SK-N-SH (cell line): ENCODE results near the gene CDX2. TPM values are rescaled to one million over a fixed set of nuclear protein-coding genes. Genes with fewer than 3 reads are reported as not detected.

Experiments used
- CTCF ChIA-PET: fragments of 300-600, 350-600 bp; formaldehyde crosslinking; extraction: SDS; loops from one replicate; lab custom pipeline; 2021; lab: Yijun Ruan, JAX
- POLR2A ChIA-PET: fragments of 350-600 bp; sonication (Branson Sonifier 250); formaldehyde crosslinking; extraction: SDS; loops from one replicate; lab custom pipeline; 2020; ENCODE audit warnings: antibody characterized with exemption, inconsistent platforms; lab: Yijun Ruan, JAX
- DNase-seq: peaks from one replicate; pipeline ENCODE4 v3.0.0; 2012
- H2AFZ ChIP-seq: fragments of 200-600 bp; sonication (generic); 2 replicates; pipeline ENCODE4 v1.8.1; 2016; ENCODE audit warnings: antibody characterized with exemption, mild to moderate bottlenecking, low read depth
- H3F3A ChIP-seq: fragments of 200-600 bp; sonication (generic); replicated peaks from 2 replicates; pipeline ENCODE3; 2016; ENCODE audit warnings: antibody characterized with exemption, mild to moderate bottlenecking; ENCODE audit not compliant: insufficient read depth
- H3K27ac ChIP-seq, 2 experiments: fragments of 200-500 bp in 1 of 2; fragments of 200-600 bp in 1 of 2; sonication (Bioruptor generic) in 1 of 2; sonication (generic), shearing (Covaris generic) in 1 of 2; 2 replicates each; pipeline versions ENCODE4 v1.5.1 to v1.6.1; 2014 to 2016; ENCODE audit warnings: low read depth in 2 of 2, inconsistent platforms in 1 of 2, low read length in 1 of 2, mild to moderate bottlenecking in 1 of 2, mixed read lengths in 1 of 2
- H3K27me3 ChIP-seq: fragments of 200-600 bp; sonication (generic), shearing (Covaris generic); 2 replicates; pipeline ENCODE4 v1.6.1; 2016; ENCODE audit warnings: mixed run types; ENCODE audit not compliant: insufficient read depth
- H3K36me3 ChIP-seq, 2 experiments: fragments of 200-500 bp in 1 of 2; fragments of 200-600 bp in 1 of 2; sonication (Bioruptor generic) in 1 of 2; sonication (generic) in 1 of 2; replicated peaks in 1 of 2; 2 replicates each; pipeline versions ENCODE3 to v1.5.1; 2014 to 2016; ENCODE audit warnings: low read length in 1 of 2, mild to moderate bottlenecking in 1 of 2; ENCODE audit not compliant: insufficient read depth in 2 of 2, control insufficient read depth in 1 of 2
- H3K4me1 ChIP-seq, 2 experiments: fragments of 200-500 bp in 1 of 2; fragments of 200-600 bp in 1 of 2; sonication (Bioruptor generic) in 1 of 2; sonication (generic), shearing (Covaris generic) in 1 of 2; 2 replicates each; pipeline versions ENCODE4 v1.5.1 to v1.6.1; 2014 to 2016; ENCODE audit warnings: low read depth in 1 of 2, low read length in 1 of 2, mixed run types in 1 of 2; ENCODE audit not compliant: insufficient read depth in 2 of 2, control insufficient read depth in 1 of 2
- H3K4me2 ChIP-seq: fragments of 200-600 bp; sonication (generic), shearing (Covaris generic); 2 replicates; pipeline ENCODE4 v1.6.1; 2017; ENCODE audit warnings: mixed run types
- H3K4me3 ChIP-seq, 2 experiments: fragments of 200-500 bp in 1 of 2; fragments of 200-600 bp in 1 of 2; sonication (Bioruptor generic) in 1 of 2; sonication (generic), shearing (Covaris generic) in 1 of 2; 2 replicates each; pipeline versions ENCODE4 v1.5.1 to v1.8.1; 2014 to 2016; ENCODE audit warnings: low read depth in 2 of 2, inconsistent platforms in 1 of 2, low read length in 1 of 2, mild to moderate bottlenecking in 1 of 2, mixed read lengths in 1 of 2, moderate library complexity in 1 of 2
- H3K79me2 ChIP-seq: fragments of 200-600 bp; sonication (generic); 2 replicates; pipeline ENCODE4 v1.8.1; 2017; ENCODE audit warnings: mild to moderate bottlenecking; ENCODE audit not compliant: insufficient read depth
- H3K9ac ChIP-seq: fragments of 200-600 bp; sonication (generic); 2 replicates; pipeline ENCODE4 v1.6.1; 2017; ENCODE audit warnings: mixed run types
- H3K9me2 ChIP-seq: fragments of 200-600 bp; sonication (generic); 2 replicates; pipeline ENCODE4 v1.6.1; 2017; ENCODE audit warnings: mixed run types
- H3K9me3 ChIP-seq: fragments of 200-600 bp; sonication (generic); 2 replicates; pipeline ENCODE4 v1.6.1; 2017; ENCODE audit warnings: mixed run types, mild to moderate bottlenecking, moderate library complexity
- H4K20me1 ChIP-seq: fragments of 200-600 bp; sonication (generic); 2 replicates; pipeline ENCODE4 v1.6.1; 2017; ENCODE audit warnings: mild to moderate bottlenecking, mixed run types; ENCODE audit not compliant: insufficient read depth
- CHD2 ChIP-seq: fragments of 150-350 bp; IDR thresholded peaks from 2 replicates; pipeline ENCODE4 v1.6.1; 2018; ENCODE audit warnings: low read length; ENCODE audit not compliant: partially characterized antibody
- ELF1 ChIP-seq: IDR thresholded peaks from 2 replicates; pipeline ENCODE4 v1.4.0; 2012
- EP300 ChIP-seq, 2 experiments: IDR thresholded peaks; 2 replicates each; pipeline versions ENCODE4 v1.4.0 to v1.6.1; 2012; ENCODE audit warnings: borderline replicate concordance in 1 of 2, low read depth in 1 of 2, low read length in 1 of 2
- FOXM1 ChIP-seq: IDR thresholded peaks from 2 replicates; pipeline ENCODE4 v1.4.0; 2012; ENCODE audit warnings: low read depth, mild to moderate bottlenecking
- MAX ChIP-seq: IDR thresholded peaks from 2 replicates; pipeline ENCODE4 v1.4.0; 2012; ENCODE audit warnings: low read depth
- MEF2A ChIP-seq: IDR thresholded peaks from 2 replicates; pipeline ENCODE4 v1.4.0; 2012; ENCODE audit warnings: low read depth, borderline replicate concordance
- NRF1 ChIP-seq: IDR thresholded peaks from 2 replicates; pipeline ENCODE4 v1.6.1; 2012; ENCODE audit warnings: low read depth, mild to moderate bottlenecking, low read length
- PBX3 ChIP-seq: IDR thresholded peaks from 2 replicates; pipeline ENCODE4; 2012
- RAD21 ChIP-seq: IDR thresholded peaks from 2 replicates; pipeline ENCODE4 v1.6.1; 2012; ENCODE audit warnings: mild to moderate bottlenecking, low read length
- RCOR1 ChIP-seq: fragments of 150-350 bp; IDR thresholded peaks from 2 replicates; pipeline ENCODE4 v1.6.1; 2017; ENCODE audit warnings: antibody characterized with exemption, low read length
- REST ChIP-seq: IDR thresholded peaks from 2 replicates; pipeline ENCODE4 v1.6.1; 2012; ENCODE audit warnings: mild to moderate bottlenecking, low read depth, low read length, moderate library complexity
- SIN3A ChIP-seq: IDR thresholded peaks from 2 replicates; pipeline ENCODE4 v1.6.1; 2012; ENCODE audit warnings: low read depth, mild to moderate bottlenecking, low read length, moderate library complexity, borderline replicate concordance
- TAF1 ChIP-seq: IDR thresholded peaks from 2 replicates; pipeline ENCODE4 v1.6.1; 2012; ENCODE audit warnings: low read depth, mild to moderate bottlenecking, low read length, moderate library complexity, borderline replicate concordance
- TCF12 ChIP-seq: IDR thresholded peaks from 2 replicates; pipeline ENCODE4 v1.4.0; 2012
- USF1 ChIP-seq: IDR thresholded peaks from 2 replicates; pipeline ENCODE4 v1.4.0; 2012; ENCODE audit warnings: low read depth, borderline replicate concordance
- USF2 ChIP-seq: fragments of 150-350 bp; IDR thresholded peaks from 2 replicates; pipeline ENCODE4 v1.6.1; 2017; ENCODE audit warnings: antibody characterized with exemption, low read length, low read depth, borderline replicate concordance
- YY1 ChIP-seq: IDR thresholded peaks from 2 replicates; pipeline ENCODE4 v1.4.0; 2012; ENCODE audit warnings: low read depth, mild to moderate bottlenecking
- ZBTB33 ChIP-seq: IDR thresholded peaks from 2 replicates; pipeline ENCODE4 v1.4.0; 2012; ENCODE audit warnings: low read depth, borderline replicate concordance
- WGBS: methylation state at CpG from one replicate; pipeline ENCODE4 v1.1.6; 2017; ENCODE audit warnings: low lambda C conversion rate; 5-methylcytosine and 5-hydroxymethylcytosine counted together
- polyA plus RNA-seq, 3 experiments: library from polyadenylated mRNA; depleted of rRNA; stranded (reverse); fragments of >200 nt; gene quantifications; 2 replicates each; pipeline ENCODE4 v1.2.3, GENCODE V29; 2012

The CDX2 gene
- polyA plus RNA-seq, 1 of the 3 experiments (the other 2 are of a cell fraction), result not detected

- Histone ChIP-seq H3K4me3 (no peak overlapping the region), H3K79me2 (no peaks in the 10 kb centered on the region), H3K9me3 (no peaks in the 10 kb centered on the region), H3F3A (no peaks in the 10 kb centered on the region), H3K27me3 (peaks cover 95% of the 10 kb centered on the region), H3K36me3 (no peaks in the 10 kb centered on the region), H4K20me1 (no peaks in the 10 kb centered on the region), H3K27ac (no peak overlapping the region), H3K4me1 (no peaks in the 10 kb centered on the region), H3K9ac (no peak overlapping the region), H3K9me2 (no peaks in the 10 kb centered on the region), H3K4me2 (no peak overlapping the region), H2AFZ (no peak overlapping the region)
- no peak for TF ChIP-seq MAX
- TF ChIP-seq FOXM1, result no peak
- TF ChIP-seq PBX3, result no peak
- TF ChIP-seq NRF1, result no peak
- TF ChIP-seq RCOR1, result no peak
- TF ChIP-seq EP300 (IDR thresholded peaks at IDR 0.05; ENCODE audit: borderline replicate concordance in 1 of 2, low read depth in 1 of 2, low read length in 1 of 2), result no peak
- no peak for TF ChIP-seq REST
- TF ChIP-seq USF1, result no peak
- TF ChIP-seq SIN3A, result no peak
- TF ChIP-seq MEF2A, result no peak
- TF ChIP-seq USF2, result no peak
- TF ChIP-seq YY1, result no peak
- TF ChIP-seq TCF12, result no peak
- TF ChIP-seq RAD21, result no peak
- no peak for TF ChIP-seq CHD2
- TF ChIP-seq TAF1, result no peak
- no peak for TF ChIP-seq ELF1
- TF ChIP-seq ZBTB33, result no peak
- peak; percentile 33 for DNase-seq
- ChIA-PET CTCF (interaction anchor here (1.2 to 2.5 kb wide), 2 partner anchors 14 to 138 kb away, joined by 5 to 6 read pairs; no protein-coding TSS in a partner anchor), POLR2A (no interaction called here)
- 0% methylated on average over 2 of the region's 86 CpGs for WGBS
Measured at GRCh38 chr13:27968316-27969081, 616 bp downstream of the CDX2 start.
